Measurements from ENCODE around the gene TMEM72. TPM values are rescaled to one million over a fixed set of nuclear protein-coding genes. Genes with fewer than 3 reads are reported as not detected.

Gene TMEM72
- total and polyA plus RNA-seq, 3 donors from 2014 or later, result 1.5 to 8.7 (median 3.0) TPM

DNA sequence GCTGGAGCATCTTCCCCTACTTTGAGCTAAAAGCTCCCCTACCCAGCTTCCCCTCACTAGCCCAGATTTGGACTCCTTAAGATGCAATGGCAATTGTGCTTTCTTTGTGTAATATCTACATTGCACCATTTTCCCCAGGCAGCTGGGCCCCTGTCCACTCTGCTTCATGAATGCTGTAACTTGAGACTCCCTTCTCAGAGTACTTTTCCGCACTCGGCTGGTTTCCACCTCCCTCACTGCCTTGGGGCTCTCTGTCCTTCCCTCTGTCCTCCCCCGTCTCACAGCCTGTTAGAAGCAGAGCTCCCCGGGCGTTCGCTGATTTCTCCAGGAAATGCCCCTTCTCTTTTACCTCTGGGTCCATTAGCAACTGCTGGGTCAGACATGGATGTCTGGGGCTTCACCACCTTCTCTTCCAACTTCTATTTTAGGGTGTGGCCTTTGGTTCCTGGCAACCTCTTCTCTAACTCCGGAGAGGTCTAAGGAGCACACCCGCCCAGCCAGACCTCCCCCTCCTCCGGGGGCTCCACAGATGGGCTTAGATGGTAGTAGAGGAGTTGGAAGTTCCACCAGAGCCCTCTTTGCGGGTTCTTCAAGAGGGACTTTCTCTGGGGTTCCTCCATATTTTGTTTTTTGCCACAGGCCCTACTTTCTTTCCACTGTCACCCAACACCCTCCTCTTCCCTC is 2.9 kb upstream of the TMEM72 start:
- intact Hi-C loops (cut with DNase I; ENCODE audit: low total_unique reads), result no loop called here
- Histone ChIP-seq H3K4me3 (no peak overlapping the region), H3K4me1 (peaks cover 6% of the 10 kb centered on the region), H3K27ac (no peak overlapping the region), H3K27me3 (no peaks in the 10 kb centered on the region), H3K36me3 (ENCODE audit: low read depth, missing control alignments) (no peaks in the 10 kb centered on the region), H3K9me3 (no peaks in the 10 kb centered on the region)
- DNase-seq, result no peak
- TF ChIP-seq, protein P1, sequence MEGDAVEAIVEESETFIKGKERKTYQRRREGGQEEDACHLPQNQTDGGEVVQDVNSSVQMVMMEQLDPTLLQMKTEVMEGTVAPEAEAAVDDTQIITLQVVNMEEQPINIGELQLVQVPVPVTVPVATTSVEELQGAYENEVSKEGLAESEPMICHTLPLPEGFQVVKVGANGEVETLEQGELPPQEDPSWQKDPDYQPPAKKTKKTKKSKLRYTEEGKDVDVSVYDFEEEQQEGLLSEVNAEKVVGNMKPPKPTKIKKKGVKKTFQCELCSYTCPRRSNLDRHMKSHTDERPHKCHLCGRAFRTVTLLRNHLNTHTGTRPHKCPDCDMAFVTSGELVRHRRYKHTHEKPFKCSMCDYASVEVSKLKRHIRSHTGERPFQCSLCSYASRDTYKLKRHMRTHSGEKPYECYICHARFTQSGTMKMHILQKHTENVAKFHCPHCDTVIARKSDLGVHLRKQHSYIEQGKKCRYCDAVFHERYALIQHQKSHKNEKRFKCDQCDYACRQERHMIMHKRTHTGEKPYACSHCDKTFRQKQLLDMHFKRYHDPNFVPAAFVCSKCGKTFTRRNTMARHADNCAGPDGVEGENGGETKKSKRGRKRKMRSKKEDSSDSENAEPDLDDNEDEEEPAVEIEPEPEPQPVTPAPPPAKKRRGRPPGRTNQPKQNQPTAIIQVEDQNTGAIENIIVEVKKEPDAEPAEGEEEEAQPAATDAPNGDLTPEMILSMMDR (IDR thresholded peaks at IDR 0.05), result no peak
- no peak for TF ChIP-seq POLR2A (IDR thresholded peaks at IDR 0.05)
- 70 to 78% methylated on average over 10 of the region's 10 CpGs for WGBS, 2 donors

DNA sequence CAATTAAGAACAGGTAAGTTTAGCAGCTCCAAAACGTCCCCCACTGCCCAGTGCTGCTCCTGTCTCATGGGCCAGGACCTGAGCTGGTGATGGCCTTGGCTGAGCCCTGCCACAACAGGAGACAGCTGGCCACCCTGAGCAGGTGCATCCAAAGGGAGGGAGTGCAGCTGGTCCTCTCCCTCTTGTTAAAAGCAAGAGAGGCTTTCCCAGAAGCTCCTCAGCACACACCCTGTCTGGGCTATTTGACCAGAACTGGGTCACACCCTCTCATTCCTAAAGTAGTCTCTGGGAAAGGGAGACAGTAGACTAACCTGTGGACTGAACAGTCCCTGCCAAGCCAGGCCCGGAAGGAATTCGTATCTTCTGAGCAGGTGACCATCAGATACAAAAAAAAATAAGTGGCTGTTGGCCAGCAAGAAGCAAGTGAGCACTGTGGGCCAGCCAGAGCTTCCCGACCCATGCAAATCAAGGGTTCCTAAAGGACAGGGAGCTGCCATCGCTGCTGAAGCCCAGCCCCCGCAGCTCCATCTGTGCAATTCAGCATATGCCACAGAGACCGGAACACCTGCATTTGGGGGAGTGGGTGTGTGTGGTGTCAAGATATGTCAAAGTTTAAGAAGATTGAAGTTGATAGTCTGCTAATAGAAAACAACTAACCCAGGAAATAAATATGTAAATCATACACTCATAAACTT is 2.1 kb upstream of the TMEM72 start:
- no peaks in the 10 kb centered on the region for H3K36me3 ChIP-seq (ENCODE audit: low read depth, missing control alignments)
- H3K9me3 ChIP-seq, result no peaks in the 10 kb centered on the region
- no peak overlapping the region for H3K27ac ChIP-seq
- peaks cover 6% of the 10 kb centered on the region for H3K4me1 ChIP-seq
- intact Hi-C loops (cut with DNase I; ENCODE audit: low total_unique reads), result no loop called here
- no peaks in the 10 kb centered on the region for H3K27me3 ChIP-seq
- TF ChIP-seq, protein P1 (IDR thresholded peaks at IDR 0.05), result no peak
- TF ChIP-seq POLR2A (IDR thresholded peaks at IDR 0.05), result no peak
- 91 to 94% methylated on average over 7 of the region's 7 CpGs for WGBS, 2 donors
- no peak overlapping the region for H3K4me3 ChIP-seq
- no peak for DNase-seq

DNA sequence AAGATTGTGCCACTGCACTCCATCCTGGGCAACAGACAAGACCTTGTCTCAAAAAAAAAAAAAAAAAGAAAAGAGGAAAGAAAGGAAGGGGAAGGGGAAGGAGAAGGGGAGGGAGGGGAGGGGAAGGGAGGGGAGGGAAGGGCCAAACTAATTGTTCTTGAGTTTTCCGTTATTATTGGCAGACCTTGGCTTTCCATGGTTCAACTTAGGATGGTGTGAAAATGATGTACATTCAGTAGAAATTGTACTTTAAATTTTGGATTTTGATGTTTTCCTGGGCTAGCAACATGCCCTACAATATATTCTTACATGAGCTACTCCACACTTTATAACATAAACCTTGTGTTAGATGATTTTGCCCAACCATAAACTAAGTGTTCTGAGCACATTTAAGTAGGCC is 1.2 kb upstream of the TMEM72 start:
- H3K27me3 ChIP-seq, result no peaks in the 10 kb centered on the region
- intact Hi-C loops (cut with DNase I; ENCODE audit: low total_unique reads), result no loop called here
- no peak for DNase-seq
- H3K4me3 ChIP-seq, result no peak overlapping the region
- H3K36me3 ChIP-seq (ENCODE audit: low read depth, missing control alignments), result no peaks in the 10 kb centered on the region
- H3K4me1 ChIP-seq, result peaks cover 6% of the 10 kb centered on the region
- no peak overlapping the region for H3K27ac ChIP-seq
- no peaks in the 10 kb centered on the region for H3K9me3 ChIP-seq
- TF ChIP-seq, protein P1 (IDR thresholded peaks at IDR 0.05), result no peak
- TF ChIP-seq POLR2A (IDR thresholded peaks at IDR 0.05), result no peak
- 73 to 83% methylated on average over 1 of the region's 1 CpG for WGBS, 2 donors

DNA sequence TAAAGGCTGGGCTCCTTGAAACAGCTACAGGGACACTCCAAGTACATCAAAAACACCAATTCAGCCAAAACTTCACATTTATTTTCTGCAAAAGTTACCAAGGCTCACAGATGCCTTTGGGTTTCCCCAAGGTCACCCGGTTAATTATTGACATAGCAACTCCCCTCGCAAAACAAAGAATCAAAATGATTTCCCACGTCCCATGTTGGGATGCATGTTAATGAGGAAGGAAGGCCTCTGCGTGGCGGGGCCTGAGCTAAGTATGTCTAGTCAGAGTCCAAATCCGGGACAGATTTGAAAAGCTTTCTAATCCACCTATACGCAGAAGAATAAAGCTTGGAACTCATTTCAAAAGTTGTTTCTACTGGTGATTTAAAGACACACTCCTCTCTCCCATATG is 535 bp upstream of the TMEM72 start:
- peaks cover 6% of the 10 kb centered on the region for H3K4me1 ChIP-seq
- H3K9me3 ChIP-seq, result no peaks in the 10 kb centered on the region
- no peak for DNase-seq
- TF ChIP-seq, protein P1 (IDR thresholded peaks at IDR 0.05), result no peak
- no peak for TF ChIP-seq POLR2A (IDR thresholded peaks at IDR 0.05)
- H3K36me3 ChIP-seq (ENCODE audit: low read depth, missing control alignments), result no peaks in the 10 kb centered on the region
- H3K4me3 ChIP-seq, result no peak overlapping the region
- WGBS, 2 donors, result 45 to 60% methylated on average over 7 of the region's 7 CpGs
- intact Hi-C loops (cut with DNase I; ENCODE audit: low total_unique reads), result no loop called here
- no peaks in the 10 kb centered on the region for H3K27me3 ChIP-seq
- H3K27ac ChIP-seq, result no peak overlapping the region

Measured in testis (tissue), 3 donors.